Mucosa of stomach (tissue), 1 donor: ENCODE results near the gene PARD3.
"Not testable (repeated sequence)": the region's sequence is repeated elsewhere in the genome, so short reads cannot be mapped to it uniquely, and the experiment has no call there.

Experiments
- H3K27me3 ChIP-seq: one replicate; pipeline ENCODE4 v1.7.0; 2013; ENCODE audit warnings: mild to moderate bottlenecking, low read length; ENCODE audit not compliant: control insufficient read depth, insufficient read depth
- H3K36me3 ChIP-seq: one replicate; pipeline ENCODE4 v1.7.0; 2013; ENCODE audit warnings: low read length; ENCODE audit not compliant: control insufficient read depth, insufficient read depth
- H3K4me1 ChIP-seq: one replicate; pipeline ENCODE4 v1.7.0; 2013; ENCODE audit warnings: mild to moderate bottlenecking, low read length; ENCODE audit not compliant: control insufficient read depth, insufficient read depth
- H3K4me3 ChIP-seq: one replicate; pipeline ENCODE4 v1.7.0; 2013; ENCODE audit warnings: low read length
- H3K9ac ChIP-seq: one replicate; pipeline ENCODE4 v1.7.0; 2013; ENCODE audit warnings: mild to moderate bottlenecking, low read length, moderate library complexity
- H3K9me3 ChIP-seq: one replicate; pipeline ENCODE4 v1.7.0; 2013; ENCODE audit warnings: mild to moderate bottlenecking, low read length, moderate library complexity; ENCODE audit not compliant: control insufficient read depth
- donor health status: Pancreatic carcinoma.

The PARD3 gene

DNA sequence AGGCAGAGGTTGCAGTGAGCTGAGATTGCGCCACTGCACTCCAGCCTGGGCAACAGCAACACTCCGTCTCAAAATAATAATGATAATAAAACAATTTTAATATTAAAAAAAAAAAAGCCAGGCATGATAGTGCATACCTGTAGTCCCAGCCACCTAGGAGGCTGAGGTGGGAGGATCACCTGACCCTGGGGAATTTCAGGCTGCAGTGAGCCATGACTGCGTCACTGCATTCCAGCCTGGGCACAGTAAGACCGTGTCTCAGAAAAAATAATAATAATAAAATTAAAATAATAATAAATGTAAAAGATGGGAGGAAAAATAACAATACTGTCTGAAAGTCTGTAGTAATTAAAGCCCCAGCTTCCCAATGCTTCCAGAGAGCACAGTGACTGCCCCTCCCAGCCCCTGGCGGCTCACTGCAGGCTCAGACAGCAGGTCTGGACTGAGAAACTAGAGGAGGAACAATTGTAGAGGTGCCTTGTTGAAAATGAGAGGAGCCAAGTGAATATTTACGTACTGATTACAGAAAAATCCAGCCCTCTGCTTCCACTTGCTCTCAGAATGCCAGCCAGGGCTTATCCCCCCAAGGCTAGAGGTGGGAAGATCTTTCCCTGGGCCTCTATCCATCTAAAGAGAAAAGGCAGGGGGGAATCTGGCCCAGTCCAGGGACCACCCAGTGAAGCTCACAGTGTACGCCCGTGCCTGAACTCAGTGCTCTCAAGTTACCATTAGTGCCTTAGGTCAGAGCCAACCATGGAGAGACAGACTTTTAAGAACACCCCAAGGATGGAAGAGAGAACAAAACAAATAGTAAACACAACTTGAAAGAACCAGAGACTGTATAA is 112.8 kb downstream of the PARD3 start:
- Histone ChIP-seq H3K9me3 (no peaks in the 10 kb centered on the region), H3K4me1 (peaks cover 4% of the 10 kb centered on the region), H3K36me3 (no peaks in the 10 kb centered on the region), H3K4me3 (no peak overlapping the region), H3K9ac (no peak overlapping the region), H3K27me3 (no peaks in the 10 kb centered on the region)

DNA sequence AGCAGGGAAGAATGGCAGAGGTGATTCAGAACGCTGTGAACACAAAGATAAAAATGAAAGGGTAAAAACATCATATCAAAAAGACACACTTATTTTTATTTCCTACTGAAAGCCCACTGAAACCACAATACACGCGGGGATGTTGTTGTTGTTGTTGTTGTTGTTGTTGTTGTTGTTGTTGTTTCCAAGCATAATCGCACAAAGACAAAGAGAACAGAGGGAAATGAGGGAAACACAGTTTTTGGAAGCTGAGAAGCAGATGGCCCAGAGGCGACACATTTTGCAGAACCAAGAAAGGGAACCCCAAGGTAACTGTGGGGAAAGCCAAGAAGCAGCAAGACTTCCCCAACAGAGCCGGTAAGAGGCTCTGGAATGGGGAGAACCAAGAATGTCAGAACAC is 113.9 kb downstream of the PARD3 start:
- Histone ChIP-seq H3K9me3 (no peaks in the 10 kb centered on the region), H3K4me3 (no peak overlapping the region), H3K36me3 (no peaks in the 10 kb centered on the region), H3K9ac (no peak overlapping the region), H3K27me3 (no peaks in the 10 kb centered on the region), H3K4me1 (peaks cover 4% of the 10 kb centered on the region)

DNA sequence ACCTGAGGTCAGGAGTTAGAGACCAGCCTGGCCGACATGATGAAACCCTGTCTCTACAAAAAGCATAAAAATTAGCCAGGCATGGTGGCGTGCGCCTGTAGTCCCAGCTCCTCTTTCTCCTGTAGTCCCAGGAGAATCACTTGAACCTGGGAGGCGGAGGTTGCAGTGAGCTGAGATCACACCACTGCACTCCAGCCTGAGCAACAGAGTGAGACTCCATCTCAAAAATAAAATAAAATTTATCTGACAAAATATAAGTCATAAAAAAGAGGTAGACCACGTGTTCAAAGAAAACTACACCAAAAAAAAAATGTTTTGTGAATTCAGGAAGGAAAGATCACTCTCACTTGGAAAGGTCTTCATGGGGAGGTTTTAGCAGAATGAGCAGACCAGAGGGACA is 114.3 kb downstream of the PARD3 start:
- not testable (repeated sequence) for H3K36me3 ChIP-seq, H3K4me1 ChIP-seq, H3K9me3 ChIP-seq, H3K9ac ChIP-seq, H3K4me3 ChIP-seq, H3K27me3 ChIP-seq

DNA sequence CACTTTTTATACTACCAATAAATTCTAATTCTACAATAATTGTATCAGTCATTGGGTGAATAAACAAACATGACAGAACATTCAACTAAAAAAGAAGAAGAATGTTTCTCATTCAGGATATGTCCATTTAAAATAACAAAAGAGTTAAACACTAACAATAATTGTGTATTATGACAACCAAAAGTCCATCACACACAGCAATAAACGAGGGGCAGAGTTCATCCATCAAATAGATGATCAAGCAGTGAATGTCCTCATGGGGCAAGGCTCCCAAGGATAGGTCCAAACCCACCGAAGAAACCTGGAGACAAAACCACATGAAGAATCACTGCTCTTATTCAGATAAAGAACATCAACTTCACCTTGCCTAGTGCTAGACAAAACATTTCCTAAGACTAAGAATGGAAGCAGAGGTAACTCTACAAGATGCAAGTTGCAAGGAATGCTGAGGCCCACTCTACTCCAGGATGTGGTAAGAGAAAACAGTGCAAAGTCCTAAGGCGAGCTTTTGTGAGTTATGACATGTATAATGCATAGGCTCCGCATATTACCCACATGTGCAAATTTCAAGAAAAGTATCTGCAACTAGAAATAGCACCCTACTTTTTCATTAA is 115.1 kb downstream of the PARD3 start:
- Histone ChIP-seq H3K27me3 (no peaks in the 10 kb centered on the region), H3K4me3 (no peak overlapping the region), H3K4me1 (peaks cover 4% of the 10 kb centered on the region)

DNA sequence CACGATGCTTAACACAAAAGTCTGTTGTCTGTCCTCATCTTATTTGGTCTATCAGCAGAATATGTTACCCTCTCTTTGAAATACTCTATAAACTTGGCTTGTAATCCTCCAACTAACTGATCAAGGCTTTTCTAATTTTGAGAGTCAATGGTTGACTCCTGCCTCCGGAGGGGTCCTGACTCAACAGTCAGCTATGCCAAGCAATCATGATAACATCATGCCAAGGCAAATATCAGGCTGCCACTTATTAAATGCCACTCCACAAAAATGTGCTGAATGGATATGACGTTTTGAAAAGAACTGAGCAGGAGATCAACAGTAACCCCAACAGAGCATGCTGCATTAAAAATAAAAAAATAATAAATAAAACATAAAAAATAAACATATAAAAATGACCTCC is 116.1 kb downstream of the PARD3 start:
- H3K4me3 ChIP-seq, result no peak overlapping the region
- no peaks in the 10 kb centered on the region for H3K27me3 ChIP-seq
- no peak overlapping the region for H3K9ac ChIP-seq
- no peaks in the 10 kb centered on the region for H3K9me3 ChIP-seq
- H3K4me1 ChIP-seq, result peaks cover 4% of the 10 kb centered on the region
- H3K36me3 ChIP-seq, result no peaks in the 10 kb centered on the region

More for the DNA sequence above, 115.1 kb downstream of the PARD3 start:
- Histone ChIP-seq H3K9me3 (no peaks in the 10 kb centered on the region), H3K36me3 (no peaks in the 10 kb centered on the region), H3K9ac (no peak overlapping the region)

GRCh38 chr10:34698248-34698831 is 116.8 kb downstream of the PARD3 start:
- Histone ChIP-seq H3K4me3 (no peak overlapping the region), H3K36me3 (no peaks in the 10 kb centered on the region), H3K9me3 (no peaks in the 10 kb centered on the region), H3K4me1 (peaks cover 4% of the 10 kb centered on the region), H3K27me3 (no peaks in the 10 kb centered on the region), H3K9ac (no peak overlapping the region)

GRCh38 chr10:34697351-34698247 is 117.5 kb downstream of the PARD3 start:
- H3K4me1 ChIP-seq, result peaks cover 4% of the 10 kb centered on the region

DNA sequence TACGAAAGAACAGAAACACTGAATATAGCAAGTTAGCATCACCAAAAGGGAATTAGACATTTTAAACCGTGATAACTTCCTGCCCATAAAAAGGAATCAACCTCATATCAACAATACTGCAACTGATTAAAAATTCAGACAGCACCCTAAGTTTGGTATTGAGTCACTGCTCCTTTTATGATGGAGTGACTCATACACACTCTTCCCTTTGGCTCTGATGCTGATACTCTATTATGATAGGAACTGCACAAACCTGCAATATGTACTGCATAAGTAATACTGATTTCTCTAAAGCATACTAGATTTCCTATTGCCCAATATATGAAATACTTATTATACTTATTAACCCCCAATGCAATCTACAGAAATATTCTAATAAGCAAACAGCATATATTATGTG is 118.7 kb downstream of the PARD3 start:
- Histone ChIP-seq H3K27me3 (no peaks in the 10 kb centered on the region), H3K36me3 (no peaks in the 10 kb centered on the region), H3K4me3 (no peak overlapping the region), H3K9ac (no peak overlapping the region), H3K9me3 (no peaks in the 10 kb centered on the region), H3K4me1 (peaks cover 4% of the 10 kb centered on the region)

More at GRCh38 chr10:34697351-34698247, 117.5 kb downstream of the PARD3 start:
- Histone ChIP-seq H3K36me3 (no peaks in the 10 kb centered on the region), H3K9ac (no peak overlapping the region), H3K9me3 (no peaks in the 10 kb centered on the region), H3K27me3 (no peaks in the 10 kb centered on the region), H3K4me3 (no peak overlapping the region)

DNA sequence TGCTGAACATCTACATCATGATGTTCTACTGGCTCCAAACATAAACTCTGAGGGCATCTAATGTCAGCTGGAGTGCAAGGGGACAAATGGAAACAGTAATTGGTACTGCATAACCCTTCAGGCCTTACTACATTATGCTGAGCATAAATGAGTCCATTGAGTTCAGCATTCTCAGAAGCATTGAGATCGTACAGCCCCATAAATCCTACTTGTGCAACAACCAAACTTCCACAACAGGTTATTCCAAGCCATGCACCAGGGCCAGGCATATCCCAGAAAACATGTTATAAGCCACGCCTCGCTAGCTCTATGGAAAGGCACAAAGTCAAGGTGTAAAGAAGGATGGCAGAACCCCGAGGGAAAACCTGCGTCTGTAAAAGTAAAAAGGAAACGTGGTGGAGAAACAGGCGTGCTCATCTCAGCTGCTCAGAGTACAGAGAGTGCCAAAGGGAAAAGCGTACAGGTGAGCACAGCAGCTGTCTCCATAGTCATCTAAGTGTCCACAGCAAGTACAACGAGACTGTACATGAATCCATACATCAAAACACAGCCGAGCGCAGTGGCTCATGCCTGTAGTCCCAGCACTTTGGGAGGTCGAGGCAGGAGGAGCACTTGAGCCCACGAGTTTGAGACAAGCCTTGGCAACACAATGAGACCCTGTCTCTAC is 124.6 kb downstream of the PARD3 start:
- H3K9ac ChIP-seq, result no peak overlapping the region
- no peaks in the 10 kb centered on the region for H3K9me3 ChIP-seq
- no peaks in the 10 kb centered on the region for H3K27me3 ChIP-seq
- no peak overlapping the region for H3K4me3 ChIP-seq
- H3K36me3 ChIP-seq, result no peaks in the 10 kb centered on the region
- H3K4me1 ChIP-seq, result no peaks in the 10 kb centered on the region

DNA sequence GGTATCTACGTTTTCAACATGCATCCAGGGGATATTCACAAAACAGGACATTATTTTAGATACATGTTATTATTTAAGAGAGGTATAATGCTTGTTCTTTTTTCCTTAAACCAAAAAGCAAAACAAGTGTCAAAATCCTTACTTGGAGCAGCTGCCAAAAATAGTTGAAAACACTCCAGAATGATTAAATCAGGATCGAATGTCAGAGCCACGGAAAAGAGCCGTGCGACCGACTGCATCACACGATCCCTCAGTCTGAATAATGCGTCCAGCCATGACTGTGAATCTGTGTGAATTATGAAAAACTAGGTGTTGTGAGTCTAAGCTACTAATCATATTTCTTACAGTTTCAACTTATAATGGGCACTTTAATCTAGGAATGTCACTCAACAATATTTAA is 126.0 kb downstream of the PARD3 start:
- Histone ChIP-seq H3K36me3 (no peaks in the 10 kb centered on the region), H3K9me3 (no peaks in the 10 kb centered on the region), H3K27me3 (no peaks in the 10 kb centered on the region), H3K9ac (no peak overlapping the region), H3K4me1 (no peaks in the 10 kb centered on the region), H3K4me3 (no peak overlapping the region)

DNA sequence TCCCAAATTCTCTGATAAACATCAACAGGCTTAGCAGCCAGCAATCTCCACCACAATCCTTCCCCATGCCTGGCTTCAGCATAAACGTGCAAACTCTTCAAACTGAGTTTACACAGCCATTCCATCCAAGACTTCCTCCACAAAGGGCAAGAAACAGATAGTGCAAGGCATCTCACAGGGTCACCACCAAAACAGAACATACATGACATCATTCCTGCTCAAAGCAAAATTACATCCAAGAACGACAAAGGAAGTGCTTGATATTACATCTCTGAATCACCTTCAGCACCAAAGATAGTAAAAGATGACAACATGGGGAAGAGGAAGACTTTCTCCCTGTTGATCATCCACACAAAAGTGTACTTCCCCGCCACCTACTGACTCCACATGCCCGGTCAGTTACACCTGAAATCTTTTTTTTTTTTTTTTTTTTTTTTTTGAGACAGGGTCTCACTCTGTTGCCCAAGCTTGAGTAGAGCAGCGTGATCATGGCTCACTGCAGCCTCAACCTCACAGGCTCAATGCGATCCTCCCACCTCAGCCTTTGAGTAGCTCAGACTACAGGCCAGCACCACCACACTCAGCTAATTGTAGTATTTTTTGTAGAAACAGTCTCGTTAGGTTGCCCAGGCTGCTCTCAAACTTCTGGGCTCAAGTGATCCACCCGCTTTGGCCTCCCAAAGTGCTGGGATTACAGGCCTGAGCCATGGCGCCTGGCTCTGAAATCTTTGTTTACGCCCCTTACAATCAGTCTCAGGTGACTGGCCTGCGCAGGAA is 127.5 kb downstream of the PARD3 start:
- Histone ChIP-seq H3K36me3 (no peaks in the 10 kb centered on the region), H3K9ac (no peak overlapping the region), H3K9me3 (no peaks in the 10 kb centered on the region), H3K4me1 (no peaks in the 10 kb centered on the region), H3K27me3 (no peaks in the 10 kb centered on the region), H3K4me3 (no peak overlapping the region)
